ENCODE measurements around the gene CTRL.
A peak's percentile ranks its signal among the peaks of the same experiment; 100 is the strongest.
"Not testable (repeated sequence)": the region's sequence is repeated elsewhere in the genome, so short reads cannot be mapped to it uniquely, and the experiment has no call there.

Gene CTRL

GRCh38 chr16:67931712-67932461 lies at the start of gene CTRL:
TSS of gene CTRL (minus strand) at chr16:67931862. CDS start at chr16:67931852, 10 bp downstream.
- DNase-seq (ENCODE audit: low spot score) (no peak), FAIRE-seq (no peak)

GRCh38 chr16:67979955-67980678 lies 48.5 kb upstream of the CTRL start, which contains the start of gene DPEP3:
TSS of gene DPEP3 (minus strand) at chr16:67980499. CDS start at chr16:67980380, 119 bp downstream.
- FAIRE-seq (no peak), DNase-seq (ENCODE audit: low spot score) (no peak)

GRCh38 chr16:67977469-67978227 lies 46.0 kb upstream of the CTRL start:
- FAIRE-seq (no peak), DNase-seq (ENCODE audit: low spot score) (no peak)

GRCh38 chr16:67977005-67977404 lies 45.3 kb upstream of the CTRL start:
- DNase-seq (ENCODE audit: low spot score) (no peak), FAIRE-seq (no peak)

- FAIRE-seq (no peak), DNase-seq (ENCODE audit: low spot score) (no peak)
These were observed 44.5 kb upstream of the CTRL start for GRCh38 chr16:67976205-67976604.

- FAIRE-seq = no peak
- no peak for DNase-seq (ENCODE audit: low spot score)
These were observed 43.9 kb upstream of the CTRL start for GRCh38 chr16:67975321-67976105.

- FAIRE-seq; DNase-seq (ENCODE audit: low spot score): not testable (repeated sequence)
These were observed 40.6 kb upstream of the CTRL start for GRCh38 chr16:67972285-67972684.

GRCh38 chr16:67971111-67971510 lies 39.4 kb upstream of the CTRL start:
- DNase-seq (ENCODE audit: low spot score) (no peak), FAIRE-seq (no peak)

GRCh38 chr16:67969254-67970039 lies 37.8 kb upstream of the CTRL start:
- FAIRE-seq (no peak), DNase-seq (ENCODE audit: low spot score) (no peak)

GRCh38 chr16:67968400-67969253 lies 37.0 kb upstream of the CTRL start, which contains the start of gene SLC12A4:
TSS of gene SLC12A4 (minus strand) at chr16:67968637. CDS start at chr16:67968553, 84 bp downstream.
- FAIRE-seq (no peak), DNase-seq (ENCODE audit: low spot score) (peak; percentile 95)

- peak; percentile 58 for DNase-seq (ENCODE audit: low spot score)
These were observed 36.3 kb upstream of the CTRL start for GRCh38 chr16:67967958-67968399.

GRCh38 chr16:67967183-67967957 lies 35.7 kb upstream of the CTRL start:
- DNase-seq (ENCODE audit: low spot score) = no peak
- peak; percentile 37 for FAIRE-seq

More at GRCh38 chr16:67967958-67968399, 36.3 kb upstream of the CTRL start:
- FAIRE-seq = no peak

GRCh38 chr16:67966549-67967182 lies 35.0 kb upstream of the CTRL start:
- peak; percentile 77 for DNase-seq (ENCODE audit: low spot score)
- no peak for FAIRE-seq

- FAIRE-seq (no peak), DNase-seq (ENCODE audit: low spot score) (no peak)
These were observed 34.2 kb upstream of the CTRL start for GRCh38 chr16:67965668-67966548.

GRCh38 chr16:67964477-67965131 lies 32.9 kb upstream of the CTRL start:
- DNase-seq (ENCODE audit: low spot score) (no peak), FAIRE-seq (no peak)

- FAIRE-seq (no peak), DNase-seq (ENCODE audit: low spot score) (no peak)
These were observed 32.1 kb upstream of the CTRL start for GRCh38 chr16:67963662-67964321.
